Neural cell (in vitro differentiated cells): Measurements from ENCODE around the gene MAPK10.

Experiments used
- CTCF ChIP-seq: fragments of 450-650 bp; IDR thresholded peaks from 2 replicates; pipeline ENCODE4 v1.5.1; 2014; ENCODE audit warnings: antibody characterized with exemption, mild to moderate bottlenecking, moderate library complexity; ENCODE audit not compliant: poor library complexity, severe bottlenecking
- SMC3 ChIP-seq: fragments of 450-650 bp; conservative IDR thresholded peaks from 2 replicates; pipeline ENCODE4 v1.6.1; 2014; ENCODE audit warnings: antibody characterized with exemption, mild to moderate bottlenecking, moderate library complexity; ENCODE audit not compliant: poor library complexity
- TF ChIP-seq, protein P1 (sequence below): IDR thresholded peaks from 2 replicates; pipeline ENCODE4 v1.6.1; 2012; ENCODE audit warnings: borderline replicate concordance

GRCh38 chr4:86329431-86329830 is 30.4 kb downstream of the MAPK10 start:
- TF ChIP-seq CTCF: no peak
- TF ChIP-seq, protein P1, sequence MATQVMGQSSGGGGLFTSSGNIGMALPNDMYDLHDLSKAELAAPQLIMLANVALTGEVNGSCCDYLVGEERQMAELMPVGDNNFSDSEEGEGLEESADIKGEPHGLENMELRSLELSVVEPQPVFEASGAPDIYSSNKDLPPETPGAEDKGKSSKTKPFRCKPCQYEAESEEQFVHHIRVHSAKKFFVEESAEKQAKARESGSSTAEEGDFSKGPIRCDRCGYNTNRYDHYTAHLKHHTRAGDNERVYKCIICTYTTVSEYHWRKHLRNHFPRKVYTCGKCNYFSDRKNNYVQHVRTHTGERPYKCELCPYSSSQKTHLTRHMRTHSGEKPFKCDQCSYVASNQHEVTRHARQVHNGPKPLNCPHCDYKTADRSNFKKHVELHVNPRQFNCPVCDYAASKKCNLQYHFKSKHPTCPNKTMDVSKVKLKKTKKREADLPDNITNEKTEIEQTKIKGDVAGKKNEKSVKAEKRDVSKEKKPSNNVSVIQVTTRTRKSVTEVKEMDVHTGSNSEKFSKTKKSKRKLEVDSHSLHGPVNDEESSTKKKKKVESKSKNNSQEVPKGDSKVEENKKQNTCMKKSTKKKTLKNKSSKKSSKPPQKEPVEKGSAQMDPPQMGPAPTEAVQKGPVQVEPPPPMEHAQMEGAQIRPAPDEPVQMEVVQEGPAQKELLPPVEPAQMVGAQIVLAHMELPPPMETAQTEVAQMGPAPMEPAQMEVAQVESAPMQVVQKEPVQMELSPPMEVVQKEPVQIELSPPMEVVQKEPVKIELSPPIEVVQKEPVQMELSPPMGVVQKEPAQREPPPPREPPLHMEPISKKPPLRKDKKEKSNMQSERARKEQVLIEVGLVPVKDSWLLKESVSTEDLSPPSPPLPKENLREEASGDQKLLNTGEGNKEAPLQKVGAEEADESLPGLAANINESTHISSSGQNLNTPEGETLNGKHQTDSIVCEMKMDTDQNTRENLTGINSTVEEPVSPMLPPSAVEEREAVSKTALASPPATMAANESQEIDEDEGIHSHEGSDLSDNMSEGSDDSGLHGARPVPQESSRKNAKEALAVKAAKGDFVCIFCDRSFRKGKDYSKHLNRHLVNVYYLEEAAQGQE: no peak
- TF ChIP-seq SMC3: no peak
